Raji (cell line): ENCODE results near the gene SYTL1.

Source experiments
- POLR2A ChIP-seq: IDR thresholded peaks from 2 replicates; pipeline ENCODE4 v1.6.1; 2011; ENCODE audit warnings: low read depth, low read length, control low read depth; ENCODE audit not compliant: insufficient read depth

The SYTL1 gene

GRCh38 chr1:27306892-27307761 is 34.7 kb upstream of the SYTL1 start:
- no peak for TF ChIP-seq POLR2A

GRCh38 chr1:27307874-27308598 is 33.8 kb upstream of the SYTL1 start:
- no peak for TF ChIP-seq POLR2A

GRCh38 chr1:27314169-27314568 is 27.7 kb upstream of the SYTL1 start:
- TF ChIP-seq POLR2A: no peak

- no peak for TF ChIP-seq POLR2A
Measured at GRCh38 chr1:27314737-27315136, 27.1 kb upstream of the SYTL1 start.

GRCh38 chr1:27316860-27317259 is 25.0 kb upstream of the SYTL1 start:
- TF ChIP-seq POLR2A: no peak

GRCh38 chr1:27318136-27318535 is 23.7 kb upstream of the SYTL1 start:
- TF ChIP-seq POLR2A: no peak

GRCh38 chr1:27318596-27318995 is 23.2 kb upstream of the SYTL1 start:
- TF ChIP-seq POLR2A: no peak

- TF ChIP-seq POLR2A: peak; percentile 97
Measured at GRCh38 chr1:27321813-27322568, 19.8 kb upstream of the SYTL1 start, which contains the start of gene TMEM222. Gene TMEM222, plus strand, starts transcription at chr1:27322163. Its CDS starts 35 bp downstream, at chr1:27322198.

- no peak for TF ChIP-seq POLR2A
Measured at GRCh38 chr1:27322569-27323240, 19.1 kb upstream of the SYTL1 start.

- TF ChIP-seq POLR2A: no peak
Measured at GRCh38 chr1:27325286-27325685, 16.5 kb upstream of the SYTL1 start.

- TF ChIP-seq POLR2A: no peak
Measured at GRCh38 chr1:27327964-27328363, 13.9 kb upstream of the SYTL1 start.

- TF ChIP-seq POLR2A: no peak
Measured at GRCh38 chr1:27330786-27331185, 11.0 kb upstream of the SYTL1 start.

GRCh38 chr1:27331426-27331825 is 10.4 kb upstream of the SYTL1 start:
- TF ChIP-seq POLR2A: no peak

- TF ChIP-seq POLR2A: no peak
Measured at GRCh38 chr1:27331922-27332321, 9.9 kb upstream of the SYTL1 start.

- TF ChIP-seq POLR2A: no peak
Measured at GRCh38 chr1:27332536-27333281, 9.1 kb upstream of the SYTL1 start.
